Measurements from ENCODE around the gene MMADHC. TPM values are rescaled to one million over a fixed set of nuclear protein-coding genes. Genes with fewer than 3 reads are reported as not detected.

MMADHC gene
- total and polyA plus RNA-seq, 2 of the 13 experiments (the other 11 are each of a cell fraction or from before 2014, with no cell fraction given) = 90.2 to 210 TPM

GRCh38 chr2:149526689-149527088 lies 60.9 kb downstream of the MMADHC start:
- Histone ChIP-seq H2AFZ (ENCODE audit: low read length) (no peak overlapping the region), H3K4me2 (ENCODE audit: low read depth, low read length) (no peak overlapping the region), H3K36me3 (replicated peaks in 1 of 2; ENCODE audit: control insufficient read depth in 1 of 2, insufficient read depth in 2 of 2, low read length in 2 of 2) (no peaks in the 10 kb centered on the region), H3K4me3 (replicated peaks in 1 of 3; ENCODE audit: insufficient read depth in 1 of 3, low read depth in 2 of 3, low read length in 3 of 3) (no peak overlapping the region), H3K27me3 (ENCODE audit: control insufficient read depth in 1 of 2, insufficient read depth in 2 of 2, low read length in 2 of 2) (no peaks in the 10 kb centered on the region), H3K4me1 (ENCODE audit: insufficient read depth, low read length) (peaks cover 12% of the 10 kb centered on the region), H3K79me2 (ENCODE audit: insufficient read depth, low read length) (no peaks in the 10 kb centered on the region), H3K9me3 (ENCODE audit: low read length) (no peaks in the 10 kb centered on the region), H3K9ac (ENCODE audit: insufficient read depth, low read depth, low read length) (no peak overlapping the region), H4K20me1 (ENCODE audit: insufficient read depth, low read length) (no peaks in the 10 kb centered on the region), H3K27ac (ENCODE audit: extremely low read length, insufficient read depth, low read length) (no peak overlapping the region)
- ChIA-PET CTCF (ENCODE audit: low intra/inter-chr PET ratio, low total read pairs) (no interaction called here), POLR2A (no interaction called here)
- 0 out of 2 replicates have a peak, but pooled peaks have one; percentile 17 for TF ChIP-seq PITX1 (CRISPR knock-in tag; IDR thresholded peaks at IDR 0.05)
- TF ChIP-seq, protein P1, sequence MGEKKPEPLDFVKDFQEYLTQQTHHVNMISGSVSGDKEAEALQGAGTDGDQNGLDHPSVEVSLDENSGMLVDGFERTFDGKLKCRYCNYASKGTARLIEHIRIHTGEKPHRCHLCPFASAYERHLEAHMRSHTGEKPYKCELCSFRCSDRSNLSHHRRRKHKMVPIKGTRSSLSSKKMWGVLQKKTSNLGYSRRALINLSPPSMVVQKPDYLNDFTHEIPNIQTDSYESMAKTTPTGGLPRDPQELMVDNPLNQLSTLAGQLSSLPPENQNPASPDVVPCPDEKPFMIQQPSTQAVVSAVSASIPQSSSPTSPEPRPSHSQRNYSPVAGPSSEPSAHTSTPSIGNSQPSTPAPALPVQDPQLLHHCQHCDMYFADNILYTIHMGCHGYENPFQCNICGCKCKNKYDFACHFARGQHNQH (CRISPR knock-in tag; IDR thresholded peaks at IDR 0.05) = no peak
- TF ChIP-seq ZSCAN20 (CRISPR knock-in tag; IDR thresholded peaks at IDR 0.05; ENCODE audit: borderline replicate concordance) = no peak
- TF ChIP-seq ZSCAN22 (CRISPR knock-in tag; IDR thresholded peaks at IDR 0.05) = no peak
- 0 out of 2 replicates have a peak, but pooled peaks have one; percentile 22 for TF ChIP-seq ZMYM4 (CRISPR knock-in tag; IDR thresholded peaks at IDR 0.05)
- 0 out of 2 replicates have a peak, but pooled peaks have one; percentile 15 for TF ChIP-seq ZFX (CRISPR knock-in tag; IDR thresholded peaks at IDR 0.05; ENCODE audit: low read depth)
- 0 out of 2 replicates have a peak, but pooled peaks have one; percentile 27 for TF ChIP-seq ZNF441 (CRISPR knock-in tag; IDR thresholded peaks at IDR 0.05; ENCODE audit: borderline replicate concordance)
- TF ChIP-seq, protein P2, sequence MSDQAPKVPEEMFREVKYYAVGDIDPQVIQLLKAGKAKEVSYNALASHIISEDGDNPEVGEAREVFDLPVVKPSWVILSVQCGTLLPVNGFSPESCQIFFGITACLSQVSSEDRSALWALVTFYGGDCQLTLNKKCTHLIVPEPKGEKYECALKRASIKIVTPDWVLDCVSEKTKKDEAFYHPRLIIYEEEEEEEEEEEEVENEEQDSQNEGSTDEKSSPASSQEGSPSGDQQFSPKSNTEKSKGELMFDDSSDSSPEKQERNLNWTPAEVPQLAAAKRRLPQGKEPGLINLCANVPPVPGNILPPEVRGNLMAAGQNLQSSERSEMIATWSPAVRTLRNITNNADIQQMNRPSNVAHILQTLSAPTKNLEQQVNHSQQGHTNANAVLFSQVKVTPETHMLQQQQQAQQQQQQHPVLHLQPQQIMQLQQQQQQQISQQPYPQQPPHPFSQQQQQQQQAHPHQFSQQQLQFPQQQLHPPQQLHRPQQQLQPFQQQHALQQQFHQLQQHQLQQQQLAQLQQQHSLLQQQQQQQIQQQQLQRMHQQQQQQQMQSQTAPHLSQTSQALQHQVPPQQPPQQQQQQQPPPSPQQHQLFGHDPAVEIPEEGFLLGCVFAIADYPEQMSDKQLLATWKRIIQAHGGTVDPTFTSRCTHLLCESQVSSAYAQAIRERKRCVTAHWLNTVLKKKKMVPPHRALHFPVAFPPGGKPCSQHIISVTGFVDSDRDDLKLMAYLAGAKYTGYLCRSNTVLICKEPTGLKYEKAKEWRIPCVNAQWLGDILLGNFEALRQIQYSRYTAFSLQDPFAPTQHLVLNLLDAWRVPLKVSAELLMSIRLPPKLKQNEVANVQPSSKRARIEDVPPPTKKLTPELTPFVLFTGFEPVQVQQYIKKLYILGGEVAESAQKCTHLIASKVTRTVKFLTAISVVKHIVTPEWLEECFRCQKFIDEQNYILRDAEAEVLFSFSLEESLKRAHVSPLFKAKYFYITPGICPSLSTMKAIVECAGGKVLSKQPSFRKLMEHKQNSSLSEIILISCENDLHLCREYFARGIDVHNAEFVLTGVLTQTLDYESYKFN (CRISPR knock-in tag; conservative IDR thresholded peaks at IDR 0.05) = peak; percentile 34
- TF ChIP-seq ARNTL (CRISPR knock-in tag; IDR thresholded peaks at IDR 0.05) = no peak
- no peak for TF ChIP-seq ATF7-NPFF (CRISPR knock-in tag; IDR thresholded peaks at IDR 0.05; ENCODE audit: low read depth)
- 0 out of 2 replicates have a peak, but pooled peaks have one; percentile 12 for TF ChIP-seq HNF4G (IDR thresholded peaks at IDR 0.05; ENCODE audit: borderline replicate concordance, low read depth, low read length)
- no peak for TF ChIP-seq HNF4G (CRISPR knock-in tag; IDR thresholded peaks at IDR 0.05; ENCODE audit: borderline replicate concordance, low read depth)
- peak; percentile 57 for TF ChIP-seq HNF4A (CRISPR knock-in tag; IDR thresholded peaks at IDR 0.05)
- no peak for TF ChIP-seq ZNF501 (CRISPR knock-in tag; IDR thresholded peaks at IDR 0.05)
- WGBS (ENCODE audit: low lambda C conversion rate) = 29% methylated on average over 2 of the region's 2 CpGs
- intact Hi-C loops (cut with micrococcal nuclease; ENCODE audit: unreplicated experiment) (no loop called here), in situ Hi-C loops (cut with HindIII; ENCODE audit: extremely low pct_ligation_motif_present, low pct_unique_long_range_greater_than_20kb) (no loop called here)
- BruUV-seq (replicated peaks) = no TSS peak
- FAIRE-seq = no peak
- no peak for DNase-seq (ENCODE audit: low spot score)
- peak; percentile 89 for ATAC-seq

All from HepG2 (cell line).